Measurements from ENCODE around the gene SH3GL3.

- no peak for TF ChIP-seq CTCF (IDR thresholded peaks at IDR 0.05)
- TF ChIP-seq POLR2AphosphoS5 (IDR thresholded peaks at IDR 0.05), result no peak
- no peak for TF ChIP-seq POLR2A (IDR thresholded peaks at IDR 0.05)
- TF ChIP-seq EP300 (IDR thresholded peaks at IDR 0.05), result no peak
These were observed 163.0 kb downstream of the SH3GL3 start for GRCh38 chr15:83610132-83610531.
